A673 (cell line): ENCODE results near the gene FAM236A.
"Not testable (repeated sequence)": the region's sequence is repeated elsewhere in the genome, so short reads cannot be mapped to it uniquely, and the experiment has no call there.

ENCODE experiments used
- CTCF ChIP-seq: fragments of 300-800, 200-600 bp; sonication (generic); conservative IDR thresholded peaks from 2 replicates; pipeline ENCODE4 v1.5.1; 2017; ENCODE audit warnings: low read depth, mild to moderate bottlenecking, antibody characterized with exemption, low read length, moderate library complexity, mixed read lengths
- EZH2 ChIP-seq: fragments of 200-600 bp; sonication (generic); IDR thresholded peaks from 2 replicates; pipeline ENCODE4 v1.6.1; 2017; ENCODE audit warnings: borderline replicate concordance, low read depth, mild to moderate bottlenecking, mixed read lengths, antibody characterized with exemption, low read length; ENCODE audit not compliant: poor library complexity, severe bottlenecking

GRCh38 chrX:72932283-72932682 is 5.7 kb upstream of the FAM236A start:
- not testable (repeated sequence) for TF ChIP-seq CTCF, EZH2
